Astrocyte of the cerebellum (primary cell): ENCODE results near the gene TMEM238L.

Source experiments
- DNase-seq: peaks from one replicate; pipeline ENCODE4 v3.0.0-alpha.2; 2011; ENCODE audit warnings: low read depth
- H3K4me3 ChIP-seq: 2 replicates; pipeline ENCODE4 v1.5.1; 2011; ENCODE audit warnings: mild to moderate bottlenecking, low read depth, low read length, moderate library complexity
- in situ Hi-C: cut with HindIII; loops from 2 replicates; pipeline ENCODE4 v1.10.0; 2017; ENCODE audit warnings: low sequenced_read_pairs
- TF ChIP-seq, protein P1 (sequence below): IDR thresholded peaks from 2 replicates; pipeline ENCODE4 v1.5.1; 2012; ENCODE audit warnings: low read length, low read depth, moderate library complexity, mild to moderate bottlenecking; ENCODE audit errors: missing control alignments

TMEM238L gene

GRCh38 chr17:10771148-10771547 lies 32.8 kb downstream of the TMEM238L start:
- H3K4me3 ChIP-seq: no peak overlapping the region
- no peak for DNase-seq
- TF ChIP-seq, protein P1, sequence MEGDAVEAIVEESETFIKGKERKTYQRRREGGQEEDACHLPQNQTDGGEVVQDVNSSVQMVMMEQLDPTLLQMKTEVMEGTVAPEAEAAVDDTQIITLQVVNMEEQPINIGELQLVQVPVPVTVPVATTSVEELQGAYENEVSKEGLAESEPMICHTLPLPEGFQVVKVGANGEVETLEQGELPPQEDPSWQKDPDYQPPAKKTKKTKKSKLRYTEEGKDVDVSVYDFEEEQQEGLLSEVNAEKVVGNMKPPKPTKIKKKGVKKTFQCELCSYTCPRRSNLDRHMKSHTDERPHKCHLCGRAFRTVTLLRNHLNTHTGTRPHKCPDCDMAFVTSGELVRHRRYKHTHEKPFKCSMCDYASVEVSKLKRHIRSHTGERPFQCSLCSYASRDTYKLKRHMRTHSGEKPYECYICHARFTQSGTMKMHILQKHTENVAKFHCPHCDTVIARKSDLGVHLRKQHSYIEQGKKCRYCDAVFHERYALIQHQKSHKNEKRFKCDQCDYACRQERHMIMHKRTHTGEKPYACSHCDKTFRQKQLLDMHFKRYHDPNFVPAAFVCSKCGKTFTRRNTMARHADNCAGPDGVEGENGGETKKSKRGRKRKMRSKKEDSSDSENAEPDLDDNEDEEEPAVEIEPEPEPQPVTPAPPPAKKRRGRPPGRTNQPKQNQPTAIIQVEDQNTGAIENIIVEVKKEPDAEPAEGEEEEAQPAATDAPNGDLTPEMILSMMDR: no peak
- in situ Hi-C loops: no loop called here

- no peak for DNase-seq
- H3K4me3 ChIP-seq: no peak overlapping the region
- in situ Hi-C loops: no loop called here
- TF ChIP-seq, protein P1: no peak
These were observed 34.1 kb downstream of the TMEM238L start for GRCh38 chr17:10769840-10770239.

DNA sequence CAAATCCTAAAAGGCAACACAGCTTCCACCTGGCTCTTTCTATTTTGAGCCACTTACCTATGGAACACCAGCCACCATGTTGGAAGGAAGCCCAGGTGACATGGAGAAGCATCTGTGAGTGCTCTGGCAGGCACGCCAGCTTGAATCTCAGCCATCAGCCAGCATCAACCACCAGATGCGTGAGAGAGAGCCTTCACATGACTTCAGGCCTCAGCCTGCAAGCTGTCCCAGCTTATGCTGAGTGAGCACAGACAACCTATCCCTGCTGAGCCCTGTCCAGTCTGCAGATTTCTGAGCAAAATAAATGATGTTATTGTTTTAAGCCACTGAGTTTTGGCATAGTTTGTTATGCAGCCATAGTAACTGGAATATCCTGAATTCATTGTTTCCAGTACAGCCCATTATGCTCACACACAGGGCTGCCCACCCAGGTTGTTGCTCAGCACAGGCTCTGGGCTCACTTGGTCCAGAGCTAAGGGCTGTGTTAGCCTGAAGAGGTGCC lies 35.1 kb downstream of the TMEM238L start:
- TF ChIP-seq, protein P1: no peak
- in situ Hi-C loops: no loop called here
- H3K4me3 ChIP-seq: no peak overlapping the region
- DNase-seq: no peak

- TF ChIP-seq, protein P1: no peak
- in situ Hi-C loops: no loop called here
- no peak overlapping the region for H3K4me3 ChIP-seq
- DNase-seq: no peak
These were observed 36.7 kb downstream of the TMEM238L start for GRCh38 chr17:10767232-10767631.

- DNase-seq: no peak
These were observed 41.9 kb downstream of the TMEM238L start for GRCh38 chr17:10762037-10762436.

DNA sequence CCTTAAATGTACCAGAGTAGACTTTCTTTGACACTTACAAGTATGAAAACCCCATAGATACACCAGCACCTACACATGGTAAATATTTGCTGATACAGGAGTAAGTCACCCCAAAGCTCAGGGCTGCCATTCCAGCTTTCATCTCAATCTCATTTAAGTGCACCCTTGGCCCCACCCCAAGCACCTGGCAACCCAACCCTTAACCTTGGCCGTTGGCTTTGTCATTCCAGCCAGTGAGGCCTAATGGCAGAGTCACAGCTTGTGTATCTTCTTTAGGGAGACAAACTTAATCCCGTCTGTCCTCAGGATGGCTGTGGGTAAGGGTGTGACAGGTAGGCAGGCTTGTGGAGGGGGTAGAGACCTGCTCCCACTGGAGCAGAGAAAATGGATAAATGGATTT lies 42.6 kb downstream of the TMEM238L start:
- DNase-seq: no peak
- TF ChIP-seq, protein P1: no peak
- in situ Hi-C loops: no loop called here
- no peak overlapping the region for H3K4me3 ChIP-seq

More at GRCh38 chr17:10762037-10762436, 41.9 kb downstream of the TMEM238L start:
- in situ Hi-C loops: no loop called here
- TF ChIP-seq, protein P1: no peak
- H3K4me3 ChIP-seq: no peak overlapping the region
